GM23248 (cell line): ENCODE results near the gene SSRP1. TPM values are rescaled to one million over a fixed set of nuclear protein-coding genes. Genes with fewer than 3 reads are reported as not detected.

Source experiments
- DNase-seq: peaks from one replicate; pipeline ENCODE4 v3.0.0-alpha.2; 2015
- H2AFZ ChIP-seq: fragments of 200-600 bp; sonication (generic); 2 replicates; pipeline ENCODE4 v1.6.1; 2016; ENCODE audit warnings: antibody characterized with exemption
- H3F3A ChIP-seq: fragments of 200-600 bp; sonication (generic); 2 replicates; pipeline ENCODE4 v1.6.1; 2016; ENCODE audit warnings: mild to moderate bottlenecking, antibody characterized with exemption, mixed run types; ENCODE audit not compliant: insufficient read depth
- H3K27ac ChIP-seq: fragments of 200-600 bp; sonication (generic); 2 replicates; pipeline ENCODE4 v1.5.1; 2016; ENCODE audit warnings: mild to moderate bottlenecking
- H3K27me3 ChIP-seq: fragments of 200-600 bp; sonication (generic); replicated peaks from 2 replicates; pipeline ENCODE4 v1.6.1; 2016; ENCODE audit warnings: mild to moderate bottlenecking; ENCODE audit not compliant: insufficient read depth
- H3K36me3 ChIP-seq: fragments of 200-600 bp; sonication (generic); 2 replicates; pipeline ENCODE4 v1.6.1; 2016; ENCODE audit warnings: low read depth, mild to moderate bottlenecking
- H3K4me1 ChIP-seq: fragments of 200-600 bp; sonication (generic); 2 replicates; pipeline ENCODE4 v1.6.1; 2016; ENCODE audit warnings: mild to moderate bottlenecking; ENCODE audit not compliant: insufficient read depth
- H3K4me2 ChIP-seq: fragments of 200-600 bp; sonication (generic); one replicate; pipeline ENCODE4 v1.6.1; 2016; ENCODE audit warnings: mild to moderate bottlenecking; ENCODE audit not compliant: unreplicated experiment
- H3K4me3 ChIP-seq: fragments of 200-600 bp; sonication (generic); 2 replicates; pipeline ENCODE4 v1.5.1; 2016; ENCODE audit warnings: mild to moderate bottlenecking
- H3K79me2 ChIP-seq: fragments of 200-600 bp; sonication (generic); 2 replicates; pipeline ENCODE4 v1.6.1; 2016; ENCODE audit warnings: mild to moderate bottlenecking; ENCODE audit not compliant: insufficient read depth
- H3K9ac ChIP-seq: fragments of 200-600 bp; sonication (generic); 2 replicates; pipeline ENCODE4 v1.6.1; 2016; ENCODE audit warnings: mild to moderate bottlenecking
- H3K9me2 ChIP-seq: fragments of 200-600 bp; sonication (generic); 2 replicates; pipeline ENCODE4 v1.6.1; 2016; ENCODE audit warnings: mixed run types, mild to moderate bottlenecking, moderate library complexity; ENCODE audit not compliant: insufficient read depth
- H3K9me3 ChIP-seq: fragments of 200-600 bp; sonication (generic); one replicate; pipeline ENCODE4 v1.6.1; 2017; ENCODE audit warnings: low read depth
- H4K20me1 ChIP-seq: fragments of 200-600 bp; sonication (generic); 2 replicates; pipeline ENCODE4 v1.6.0; 2016; ENCODE audit not compliant: insufficient read depth
- EZH2 ChIP-seq: fragments of 200-600 bp; sonication (generic); IDR thresholded peaks from 2 replicates; pipeline ENCODE4 v1.6.1; 2018; ENCODE audit warnings: antibody characterized with exemption, mild to moderate bottlenecking; ENCODE audit not compliant: insufficient read depth, poor library complexity, severe bottlenecking
- EZH2phosphoT487 ChIP-seq: fragments of 200-600 bp; sonication (generic); IDR thresholded peaks from 2 replicates; pipeline ENCODE4 v1.6.1; 2018; ENCODE audit warnings: antibody characterized with exemption, moderate library complexity, mild to moderate bottlenecking, low read depth; ENCODE audit not compliant: insufficient read depth
- WGBS, 2 experiments: methylation state at CpG; one replicate each; pipeline ENCODE4 v1.1.6; 2015 to 2017; ENCODE audit warnings: low lambda C conversion rate in 2 of 2, low coverage in 1 of 2; ENCODE audit errors: missing lambda C conversion rate in 2 of 2; 5-methylcytosine and 5-hydroxymethylcytosine counted together
- in situ Hi-C: fragments of 300-500 bp; cut with MboI; formaldehyde crosslinking; loops from 2 replicates; pipeline ENCODE4 v1.15.0; 2020
- polyA plus RNA-seq: library from polyadenylated mRNA; unstranded; fragments of >200 nt; fragmentation: Nextera tagmentation; extraction: Ambion mirVana; gene quantifications from 2 replicates; pipeline ENCODE4 v1.2.1, GENCODE V29; 2016
- total RNA-seq: library from RNA; depleted of rRNA; stranded (reverse); fragments of >200 nt; shearing (Covaris generic); gene quantifications from 2 replicates; pipeline ENCODE4 v1.2.3, GENCODE V29; 2014

The SSRP1 gene
- total and polyA plus RNA-seq, 2 experiments from 2014 or later = 29.3 to 76.2 TPM

GRCh38 chr11:57324154-57324885 lies 11.4 kb downstream of the SSRP1 start:
- Histone ChIP-seq H3K9ac (peak overlapping the region; percentile 96), H3K27me3 (no peaks in the 10 kb centered on the region), H3K4me1 (peaks cover 36% of the 10 kb centered on the region), H3K4me2 (peak overlapping the region; percentile 89), H3K27ac (peak overlapping the region; percentile 99), H3K79me2 (peaks cover 46% of the 10 kb centered on the region), H3F3A (peaks cover 61% of the 10 kb centered on the region), H3K9me2 (no peaks in the 10 kb centered on the region), H3K9me3 (no peaks in the 10 kb centered on the region), H3K36me3 (peaks cover 24% of the 10 kb centered on the region; the same call in 1 of the 2 replicates), H2AFZ (no peak overlapping the region), H3K4me3 (peak overlapping the region; percentile 89), H4K20me1 (0 out of 2 replicates have a peak, but pooled peaks cover 3% of the 10 kb centered on the region)
- peak; percentile 73 for DNase-seq
- in situ Hi-C loops = no loop called here
- TF ChIP-seq EZH2phosphoT487 = no peak
- no peak for TF ChIP-seq EZH2
- 1 to 2% methylated on average over 16 to 56 of the region's 64 CpGs for WGBS, 2 experiments

- peaks cover 38% of the 10 kb centered on the region for H3K4me1 ChIP-seq
- TF ChIP-seq EZH2 = no peak
- TF ChIP-seq EZH2phosphoT487 = no peak
- peak overlapping the region; percentile 89 for H3K4me3 ChIP-seq
- WGBS, 2 experiments = 0 to 1% methylated on average over 9 of the region's 9 CpGs
- peak overlapping the region; percentile 96 for H3K9ac ChIP-seq
- H4K20me1 ChIP-seq = 0 out of 2 replicates have a peak, but pooled peaks cover 3% of the 10 kb centered on the region
- peaks cover 50% of the 10 kb centered on the region for H3K79me2 ChIP-seq
- no peak overlapping the region for H2AFZ ChIP-seq
- H3K9me2 ChIP-seq = no peaks in the 10 kb centered on the region
- H3K27me3 ChIP-seq = no peaks in the 10 kb centered on the region
- H3K4me2 ChIP-seq = peak overlapping the region; percentile 87
- H3K27ac ChIP-seq = peak overlapping the region; percentile 99
- H3K9me3 ChIP-seq = no peaks in the 10 kb centered on the region
- H3F3A ChIP-seq = peaks cover 61% of the 10 kb centered on the region
- no peak for DNase-seq
- H3K36me3 ChIP-seq = peaks cover 24% of the 10 kb centered on the region; the same call in 1 of the 2 replicates
- in situ Hi-C loops = no loop called here
These were observed 11.9 kb downstream of the SSRP1 start for GRCh38 chr11:57323855-57324153.

- Histone ChIP-seq H3K27me3 (no peaks in the 10 kb centered on the region), H3K9me2 (no peaks in the 10 kb centered on the region), H3K79me2 (peaks cover 55% of the 10 kb centered on the region), H3K9me3 (no peaks in the 10 kb centered on the region), H3F3A (peaks cover 59% of the 10 kb centered on the region), H2AFZ (no peak overlapping the region), H3K4me2 (peak overlapping the region; percentile 87), H3K4me1 (peaks cover 43% of the 10 kb centered on the region), H3K27ac (peak overlapping the region; percentile 99), H4K20me1 (0 out of 2 replicates have a peak, but pooled peaks cover 3% of the 10 kb centered on the region), H3K4me3 (peak overlapping the region; percentile 89), H3K9ac (peak overlapping the region; percentile 96), H3K36me3 (peaks cover 21% of the 10 kb centered on the region; the same call in 1 of the 2 replicates)
- in situ Hi-C loops = no loop called here
- peak; percentile 83 for DNase-seq
- 27 to 36% methylated on average over 3 of the region's 3 CpGs for WGBS, 2 experiments
- no peak for TF ChIP-seq EZH2phosphoT487
- TF ChIP-seq EZH2 = no peak
These were observed 12.4 kb downstream of the SSRP1 start for GRCh38 chr11:57323167-57323854.

DNA sequence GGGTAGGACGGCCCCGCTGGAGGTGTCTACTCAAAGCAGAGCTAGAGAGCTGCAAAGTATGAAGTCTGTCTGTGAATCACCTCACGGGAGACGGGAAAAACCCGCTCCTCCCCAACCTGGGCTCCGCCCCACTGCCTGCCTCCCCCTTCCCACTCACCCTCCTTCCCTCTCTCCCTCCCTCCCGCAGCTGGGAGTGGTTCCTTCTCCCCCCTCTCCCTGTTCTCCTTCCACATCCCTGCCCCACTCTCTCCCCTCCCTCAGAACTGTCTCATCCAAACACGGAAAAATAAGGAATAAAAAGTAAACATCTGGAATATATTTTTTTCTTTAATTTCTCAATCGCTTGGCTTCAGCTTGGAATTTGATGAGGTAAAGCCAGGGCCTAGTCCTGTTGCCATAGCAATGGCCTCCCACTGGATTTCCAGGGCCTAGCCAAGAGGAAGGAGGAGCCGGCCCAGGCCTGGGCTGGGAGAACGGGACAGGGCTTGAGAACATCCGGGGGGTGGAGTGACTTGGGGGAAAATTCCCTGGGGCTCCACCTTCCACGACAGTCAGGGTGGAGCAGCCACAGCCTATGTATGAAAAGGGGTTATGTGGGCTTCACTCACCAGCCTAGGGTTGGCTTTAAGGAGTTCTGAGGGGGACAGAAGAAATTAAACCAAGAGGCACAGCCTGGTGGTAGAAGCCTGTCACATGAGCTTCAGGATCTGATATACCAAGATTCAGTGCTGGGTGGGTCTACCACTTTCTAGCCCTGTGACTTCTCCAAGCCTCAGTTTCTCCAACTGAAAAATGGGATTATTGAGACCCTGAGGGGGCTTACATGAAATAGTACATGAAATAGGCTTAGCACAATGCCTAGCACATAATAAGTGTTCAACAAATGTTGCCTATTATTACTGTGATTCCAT lies 13.2 kb downstream of the SSRP1 start:
- in situ Hi-C loops = no loop called here
- peak; percentile 100 for DNase-seq
- Histone ChIP-seq H3K4me2 (peak overlapping the region; percentile 87), H3K9me3 (no peaks in the 10 kb centered on the region), H3K27ac (peak overlapping the region; percentile 99), H3K9ac (peak overlapping the region; percentile 96), H3K36me3 (peaks cover 22% of the 10 kb centered on the region; the same call in 1 of the 2 replicates), H3K27me3 (no peaks in the 10 kb centered on the region), H4K20me1 (0 out of 2 replicates have a peak, but pooled peaks cover 3% of the 10 kb centered on the region), H3K4me3 (peak overlapping the region; percentile 89), H3K9me2 (no peaks in the 10 kb centered on the region), H3F3A (peaks cover 55% of the 10 kb centered on the region), H3K79me2 (peaks cover 63% of the 10 kb centered on the region), H2AFZ (0 out of 2 replicates have a peak overlapping the region, but pooled peaks have one; percentile 11), H3K4me1 (peaks cover 48% of the 10 kb centered on the region)
- WGBS, 2 experiments = 2% methylated on average over 9 to 13 of the region's 13 CpGs
- TF ChIP-seq EZH2phosphoT487 = no peak
- TF ChIP-seq EZH2 = no peak
